GM21423 (cell line): ENCODE results near the gene UGDH.
"Not testable (repeated sequence)": the region's sequence is repeated elsewhere in the genome, so short reads cannot be mapped to it uniquely, and the experiment has no call there.

ENCODE experiments used
- ATAC-seq: cut with Tn5 transposase; IDR thresholded peaks from one replicate; pipeline ENCODE4 v1.9.1; 2021; ENCODE audit warnings: mild to moderate bottlenecking, moderate library complexity; ENCODE audit not compliant: unreplicated experiment

UGDH gene

DNA sequence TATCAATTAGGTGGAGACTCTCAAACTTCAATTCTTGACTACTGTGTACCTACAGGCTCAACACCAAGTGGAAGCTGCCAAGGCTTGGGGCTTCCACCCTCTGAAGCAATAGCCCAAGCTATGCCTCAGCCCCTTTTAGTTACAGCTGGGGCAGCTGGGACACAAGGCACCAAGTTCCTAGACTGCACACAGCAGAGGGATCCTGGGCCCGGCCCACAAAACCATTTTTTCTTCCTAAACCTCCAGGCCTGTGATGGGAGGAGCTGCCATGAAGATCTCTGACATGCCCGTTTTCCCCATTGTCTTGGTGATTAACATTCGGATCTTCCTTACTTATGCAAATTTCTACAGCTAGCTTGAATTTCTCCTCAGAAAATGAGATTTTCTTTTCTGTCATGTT is 3.4 kb upstream of the UGDH start:
- ATAC-seq: no peak

DNA sequence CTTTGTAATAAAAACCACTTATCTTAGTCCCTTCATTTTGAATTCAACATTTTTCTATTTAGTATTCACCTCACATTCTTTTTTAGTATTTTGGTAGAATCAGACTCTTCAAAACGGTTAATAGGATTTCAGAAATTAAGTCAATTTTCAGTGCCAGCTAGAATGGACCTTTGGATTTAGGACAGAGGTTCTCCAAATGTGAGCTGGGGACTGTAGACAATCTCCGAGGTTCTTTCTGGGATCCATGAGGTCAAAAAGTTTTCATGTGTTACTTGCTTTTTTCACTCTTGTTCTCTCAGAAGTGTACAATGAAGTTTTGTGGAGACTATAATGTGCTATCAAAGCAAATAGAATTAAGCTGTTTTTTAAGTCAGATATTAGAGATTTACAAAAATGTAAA is 2.3 kb upstream of the UGDH start:
- ATAC-seq: no peak

DNA sequence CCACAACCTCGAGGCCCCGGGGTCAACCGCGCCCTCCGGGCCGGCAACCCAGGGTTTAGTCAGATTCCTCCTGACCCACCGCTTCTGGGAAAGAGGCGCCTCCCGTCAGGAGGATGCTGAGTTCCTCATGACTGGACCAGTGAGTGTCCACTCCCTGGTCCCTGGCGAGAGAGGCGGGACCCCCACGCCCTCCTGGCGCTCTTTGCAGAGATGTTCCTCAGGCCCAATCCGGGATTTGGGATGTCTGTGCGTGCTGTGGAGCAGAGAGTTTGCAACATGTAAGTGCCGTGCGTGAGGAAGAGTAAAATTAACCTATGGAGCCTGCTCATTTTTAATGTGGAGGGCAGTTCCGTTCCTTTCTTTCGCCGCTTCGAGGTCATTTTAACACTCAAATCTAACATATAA is 824 bp upstream of the UGDH start:
- no peak for ATAC-seq

DNA sequence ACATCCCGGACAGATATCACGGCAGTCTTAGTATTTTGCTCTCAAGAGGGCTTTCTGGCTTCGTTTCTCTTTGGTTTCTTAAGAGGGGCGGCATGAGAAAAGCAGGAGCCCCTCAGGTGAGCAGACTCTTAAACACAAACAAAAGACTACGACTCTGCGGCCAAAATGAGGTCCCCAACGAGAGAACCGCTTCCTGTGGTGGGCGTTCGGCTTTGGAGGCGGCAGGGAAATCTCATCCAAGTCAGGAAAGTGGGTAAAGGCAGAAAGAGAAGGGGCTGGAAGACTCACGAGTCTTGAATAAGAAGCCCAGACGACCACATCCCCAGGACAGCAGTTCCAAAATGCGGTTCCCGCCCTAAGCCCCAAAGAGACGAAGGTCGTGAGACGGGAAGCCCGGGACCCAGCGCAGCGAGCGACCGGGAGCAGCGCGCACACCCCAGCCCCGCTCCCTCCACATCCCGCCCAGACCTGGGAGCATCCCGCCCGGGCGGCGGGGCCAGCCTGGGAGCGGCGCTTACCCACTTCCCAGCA is 409 bp downstream of the UGDH start:
- peak; percentile 1 for ATAC-seq

DNA sequence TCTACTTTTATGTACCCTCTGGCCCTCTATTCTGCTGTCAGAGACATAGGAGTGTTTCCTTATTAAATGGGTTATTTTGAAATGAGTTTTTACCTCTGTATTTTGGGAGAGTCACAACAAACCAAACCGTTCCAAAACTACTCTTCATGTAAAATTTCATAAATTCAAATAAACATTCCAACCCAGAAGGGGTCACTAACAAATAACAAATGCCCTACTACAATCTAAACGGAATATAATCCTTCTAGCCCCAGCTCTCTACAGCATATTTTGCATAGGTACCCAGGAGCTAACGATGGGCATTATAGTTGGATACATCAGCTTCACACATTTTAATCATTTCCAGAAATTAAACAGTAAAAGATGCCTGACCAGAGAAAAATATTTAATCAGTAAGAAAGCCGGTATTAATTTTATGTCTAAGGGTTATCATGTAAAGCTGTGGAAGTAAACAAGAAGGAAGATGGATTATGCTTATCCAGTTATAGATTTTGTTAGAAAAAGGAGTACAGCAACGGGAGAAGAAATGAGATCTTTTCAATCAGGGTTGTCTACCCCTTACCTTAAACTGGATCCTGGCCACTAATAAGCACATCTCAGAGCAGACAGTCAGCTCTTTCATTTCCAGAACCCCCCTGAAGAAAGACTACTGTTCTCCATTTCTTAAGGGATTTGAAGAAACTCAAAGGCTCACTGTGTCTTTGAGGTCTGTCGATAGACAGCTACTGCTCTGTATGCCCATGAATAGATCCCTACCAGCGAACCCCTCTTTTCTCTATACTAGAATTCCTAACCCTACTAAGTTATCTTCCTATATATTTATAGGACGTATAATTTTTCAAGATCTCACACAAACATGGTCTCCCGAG is 1.2 kb downstream of the UGDH start:
- ATAC-seq: no peak

DNA sequence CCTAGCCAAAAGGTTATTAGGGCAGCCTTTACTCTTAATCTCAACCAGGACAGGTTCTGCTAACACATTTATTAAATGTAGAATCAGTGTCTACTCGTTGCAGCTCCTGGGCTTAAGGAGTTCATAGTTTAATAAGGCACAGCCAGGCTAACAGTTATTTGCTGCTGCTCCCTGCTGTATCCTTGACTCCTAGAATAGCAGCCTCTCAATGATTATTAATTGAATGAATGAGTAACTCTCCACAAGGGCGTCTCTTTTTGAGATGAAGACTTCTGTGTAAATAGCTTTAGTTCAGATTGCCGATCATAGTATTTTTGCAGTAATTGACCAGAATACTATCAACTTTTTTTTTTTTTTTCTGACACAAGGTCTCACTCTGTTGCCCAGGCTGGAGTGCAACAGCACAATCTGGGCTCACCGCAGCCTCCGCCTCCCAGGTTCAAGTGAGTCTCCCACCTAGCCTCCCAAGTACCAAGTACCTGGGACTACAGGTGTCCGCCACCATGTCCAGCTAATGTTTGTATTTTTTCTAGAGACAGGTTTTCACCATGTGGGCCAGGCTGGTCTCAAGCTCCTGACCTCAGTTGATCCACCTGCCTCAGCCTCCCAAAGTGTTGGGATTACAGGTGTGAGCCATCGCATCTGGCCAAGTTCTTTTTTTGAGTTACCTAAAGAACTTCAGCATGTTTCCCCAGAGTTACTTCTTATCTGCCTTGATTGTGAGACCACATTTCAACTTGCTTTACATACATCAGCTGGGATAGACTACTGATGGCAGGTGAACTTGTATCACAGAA is 2.9 kb downstream of the UGDH start:
- ATAC-seq: no peak

DNA sequence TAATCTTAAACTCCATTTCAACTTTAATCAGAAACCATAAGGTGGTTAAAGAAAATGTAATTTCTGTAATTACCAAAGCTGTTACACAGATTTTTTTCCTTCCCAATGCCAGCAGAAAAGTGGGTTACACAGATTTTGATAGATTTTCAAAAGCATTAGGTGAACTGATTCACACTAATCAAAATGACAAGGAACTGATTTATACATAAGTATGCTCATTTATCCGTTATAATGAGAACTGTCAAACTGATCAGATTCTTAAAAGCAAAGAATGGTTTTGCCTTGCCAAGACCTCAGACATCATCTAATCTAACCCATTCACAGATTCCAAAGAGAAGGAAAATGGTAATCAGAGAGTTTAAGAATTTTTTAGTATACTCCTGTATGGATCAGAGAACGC is 5.2 kb downstream of the UGDH start:
- no peak for ATAC-seq

DNA sequence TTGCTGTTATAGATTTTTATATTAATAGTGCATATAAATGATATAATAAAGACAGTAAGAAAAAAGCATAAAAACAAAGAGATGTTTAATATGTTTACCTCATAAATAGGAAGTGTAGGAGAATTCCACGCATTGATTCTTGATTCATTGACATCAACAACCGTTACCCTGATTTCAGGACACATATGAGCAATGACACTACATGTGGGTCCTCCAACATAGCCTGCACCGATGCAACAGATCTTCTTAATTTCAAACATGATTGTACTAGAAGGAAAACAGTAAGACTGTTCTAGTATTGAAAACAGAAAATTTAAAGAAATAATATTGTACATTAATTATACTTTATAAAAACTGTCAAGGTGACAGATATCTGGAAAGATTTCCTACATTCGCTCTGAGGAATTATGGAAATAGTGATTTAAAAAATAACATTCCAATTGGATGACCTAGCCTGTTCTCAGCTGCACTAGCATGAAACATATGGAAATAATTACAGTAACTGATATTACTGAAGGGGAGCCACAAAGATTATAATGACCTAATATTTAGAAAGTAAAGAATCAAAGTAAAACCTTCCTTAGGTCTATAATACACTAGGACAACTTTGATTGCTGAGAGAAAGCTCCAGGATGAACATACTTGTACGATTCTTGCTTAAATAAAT is 5.9 kb downstream of the UGDH start:
- no peak for ATAC-seq

DNA sequence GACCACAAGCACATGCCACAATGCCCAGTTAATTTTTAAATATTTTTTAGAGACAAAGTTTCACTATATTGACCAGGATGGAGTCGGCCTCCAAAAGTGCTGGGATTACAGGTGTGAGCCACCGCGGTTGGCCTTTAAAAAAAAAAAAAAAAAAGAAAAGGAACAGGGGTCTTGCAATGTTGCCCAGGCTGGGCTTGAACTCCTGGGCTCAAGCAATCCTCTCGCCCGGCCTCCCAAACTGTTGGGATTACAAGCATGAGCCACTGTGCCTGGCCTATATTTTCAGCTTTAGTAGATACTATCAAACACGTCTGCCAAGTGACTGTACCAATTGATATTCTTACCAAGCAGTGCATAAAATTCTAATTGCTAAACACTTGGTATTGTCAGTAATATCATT is 8.8 kb downstream of the UGDH start:
- ATAC-seq: no peak

DNA sequence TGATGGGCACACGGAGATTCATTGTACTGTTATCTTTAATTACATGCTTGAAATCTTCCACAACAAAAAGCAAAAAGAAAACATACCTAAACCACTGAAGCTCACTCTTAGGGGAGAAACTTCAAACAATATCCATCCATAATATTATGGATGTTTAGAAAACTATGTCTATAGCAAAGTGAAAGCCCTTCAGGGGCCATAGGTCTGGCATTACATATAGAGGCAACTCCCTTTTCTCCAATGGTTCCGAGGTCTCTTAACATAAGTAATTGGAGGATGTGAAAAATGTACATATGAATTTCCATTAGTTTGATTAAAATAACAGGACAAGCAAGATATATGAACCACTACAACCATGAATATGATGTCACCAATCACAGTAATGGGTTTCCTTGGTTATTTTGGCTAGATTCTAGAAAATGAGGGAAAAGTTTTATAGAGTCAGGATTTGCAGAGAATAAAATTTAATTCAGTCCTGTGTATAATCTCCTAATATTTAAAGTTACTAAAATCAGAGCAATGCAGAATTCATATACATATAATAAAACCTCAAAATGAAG is 10.8 kb downstream of the UGDH start:
- ATAC-seq: no peak

DNA sequence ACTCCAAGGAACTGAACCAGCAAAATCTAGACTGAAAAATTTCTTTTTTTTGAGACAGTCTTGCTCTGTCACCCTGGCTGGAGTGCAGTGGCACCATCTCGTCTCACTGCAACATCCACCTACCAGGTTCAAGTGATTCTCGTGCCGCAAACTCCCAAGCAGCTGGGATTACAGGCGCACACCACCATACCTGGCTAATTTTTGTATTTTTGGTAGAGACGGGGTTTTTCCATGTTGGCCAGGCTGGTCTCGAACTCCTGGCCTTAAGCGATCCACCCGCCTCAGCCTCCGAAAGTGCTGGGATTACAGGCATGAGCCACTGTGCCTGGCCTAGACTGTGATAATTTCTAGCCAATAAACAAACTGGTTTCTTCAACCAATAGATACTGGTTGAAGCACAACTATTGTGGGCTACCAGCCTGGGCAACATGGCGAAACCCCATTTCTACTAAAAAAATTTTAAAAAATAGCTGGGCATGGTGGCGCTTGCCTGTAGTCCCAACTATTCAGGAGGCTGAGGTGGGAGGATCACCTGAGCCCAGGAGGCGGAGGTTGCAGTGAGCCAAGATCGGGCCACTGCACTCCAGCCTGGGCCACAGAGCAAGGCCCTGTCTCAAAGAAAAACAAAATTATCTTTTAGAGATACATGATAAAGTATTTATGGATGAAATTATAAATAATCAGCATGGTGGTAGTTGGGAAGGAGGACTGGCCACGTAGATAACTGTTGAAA is 11.4 kb downstream of the UGDH start:
- ATAC-seq: not testable (repeated sequence)

DNA sequence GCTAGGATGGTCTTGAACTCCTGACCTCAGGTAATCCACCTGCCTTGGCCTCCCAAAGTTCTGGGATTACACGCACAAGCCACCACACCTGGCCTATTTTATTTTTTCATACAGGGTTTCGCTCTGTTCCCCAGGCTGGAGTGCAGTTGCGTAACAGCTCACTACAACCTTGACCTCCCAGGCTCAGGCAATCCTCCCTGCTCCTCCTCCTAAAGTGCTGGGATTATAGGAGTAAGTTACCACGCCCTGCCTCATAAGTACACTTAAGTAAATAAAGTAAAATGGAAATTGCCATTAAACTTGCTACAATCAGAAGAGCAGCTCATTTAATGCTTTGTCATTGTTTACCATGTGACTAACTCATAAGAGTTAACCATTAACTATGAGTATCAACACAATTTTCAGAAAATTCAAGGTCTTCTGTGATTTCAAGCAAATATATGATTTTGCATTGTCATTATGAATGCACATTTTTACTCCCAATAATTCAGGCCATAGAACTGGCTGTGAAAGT is 12.3 kb downstream of the UGDH start:
- no peak for ATAC-seq

DNA sequence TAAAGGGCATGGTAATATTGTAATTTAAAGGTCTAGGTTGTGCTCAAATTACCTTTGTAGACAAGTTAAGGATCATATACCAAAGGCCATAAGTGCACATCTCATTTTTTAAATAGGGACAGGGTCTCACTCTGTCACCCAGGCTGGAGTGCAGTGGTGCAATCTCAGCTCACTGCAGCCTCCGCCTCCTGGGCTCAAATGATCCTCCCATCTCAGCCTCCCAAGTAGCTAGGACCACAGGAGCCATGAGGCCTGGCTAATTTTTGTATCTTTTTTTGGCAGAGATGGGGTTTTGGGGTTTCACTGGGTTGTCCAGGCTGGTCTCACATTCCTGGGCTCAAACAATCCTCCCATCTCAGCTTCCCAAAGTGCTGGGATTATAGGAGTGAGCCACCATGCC is 13.0 kb downstream of the UGDH start:
- not testable (repeated sequence) for ATAC-seq

DNA sequence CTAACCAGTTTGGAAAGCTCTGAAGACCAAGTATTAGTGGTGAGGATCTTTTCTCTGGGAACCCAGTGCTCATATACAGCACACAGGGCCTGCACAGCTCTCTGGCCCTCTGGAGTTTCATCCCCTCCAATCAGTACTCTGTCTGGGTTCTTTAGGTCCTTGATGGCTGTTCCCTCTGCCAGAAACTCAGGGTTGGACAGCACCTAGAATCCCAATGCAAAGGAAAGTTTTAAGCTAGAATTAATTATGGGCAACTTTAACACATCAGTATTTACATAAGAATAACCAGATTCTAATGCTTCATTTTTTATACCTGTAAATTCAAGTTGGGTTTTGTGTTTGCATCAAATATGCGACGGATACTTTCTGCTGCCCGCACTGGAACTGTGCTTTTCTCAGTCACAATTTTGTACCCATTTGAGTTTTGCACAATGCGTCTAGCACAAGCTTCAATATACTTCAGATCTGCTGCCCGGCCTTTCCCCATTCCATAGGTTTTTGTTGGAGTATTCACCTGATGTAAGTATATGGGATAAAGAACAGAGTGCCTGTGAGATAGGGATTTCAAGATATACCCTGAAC is 16.8 kb downstream of the UGDH start:
- ATAC-seq: no peak

DNA sequence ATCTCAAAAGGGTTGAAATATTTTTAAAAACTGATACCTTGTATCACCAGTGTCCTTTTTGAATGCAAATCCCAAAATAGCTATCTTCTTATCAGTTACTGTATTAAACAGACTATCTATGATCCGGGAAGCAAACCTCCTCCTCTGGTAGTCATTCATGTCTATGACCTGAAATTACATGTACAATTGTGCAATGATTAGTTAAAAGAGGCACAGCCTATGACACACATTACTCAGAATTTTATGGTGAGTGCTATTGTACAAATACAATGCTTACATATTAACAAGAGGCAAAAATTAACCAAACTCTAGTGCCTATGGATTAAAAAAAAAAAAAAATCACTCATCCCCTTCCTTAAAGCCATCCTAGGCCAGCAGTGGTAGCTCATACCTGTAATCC is 21.7 kb downstream of the UGDH start:
- ATAC-seq: no peak

DNA sequence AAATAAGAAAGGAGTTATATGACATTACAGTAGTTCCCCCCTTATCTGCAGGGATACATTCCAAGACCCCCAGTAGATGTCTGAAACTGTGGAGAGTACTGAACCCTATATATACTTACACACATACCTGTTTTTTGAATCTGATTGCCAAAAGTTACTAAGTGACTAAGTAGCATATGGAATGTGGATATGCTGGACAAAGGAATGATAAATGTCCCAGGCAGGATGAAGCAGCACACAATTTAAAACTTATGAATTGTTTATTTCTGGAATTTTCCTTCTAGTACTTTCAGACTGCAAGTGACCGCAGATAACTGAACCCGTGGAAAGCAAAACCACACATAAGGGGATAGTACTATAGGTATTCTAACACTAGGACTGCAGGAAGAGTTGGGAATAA is 22.7 kb downstream of the UGDH start:
- ATAC-seq: no peak

DNA sequence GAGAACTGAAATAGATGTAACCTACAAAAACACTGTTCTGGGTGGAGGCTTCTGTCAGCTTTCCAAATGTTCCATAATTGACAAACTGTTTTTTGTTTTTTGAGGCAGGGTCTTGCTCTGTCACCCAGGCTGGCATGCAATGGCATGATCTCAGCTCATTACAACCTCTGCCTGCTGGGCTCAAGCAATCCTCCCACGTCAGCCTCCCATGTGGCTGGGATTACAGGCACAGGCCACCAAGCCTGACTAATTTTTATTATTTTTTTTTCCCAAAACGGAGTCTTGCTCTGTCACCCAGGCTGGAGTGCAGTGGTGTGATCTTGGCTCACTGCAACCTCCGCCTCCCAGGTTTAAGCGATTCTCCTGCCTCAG is 24.6 kb downstream of the UGDH start:
- ATAC-seq: not testable (repeated sequence)

DNA sequence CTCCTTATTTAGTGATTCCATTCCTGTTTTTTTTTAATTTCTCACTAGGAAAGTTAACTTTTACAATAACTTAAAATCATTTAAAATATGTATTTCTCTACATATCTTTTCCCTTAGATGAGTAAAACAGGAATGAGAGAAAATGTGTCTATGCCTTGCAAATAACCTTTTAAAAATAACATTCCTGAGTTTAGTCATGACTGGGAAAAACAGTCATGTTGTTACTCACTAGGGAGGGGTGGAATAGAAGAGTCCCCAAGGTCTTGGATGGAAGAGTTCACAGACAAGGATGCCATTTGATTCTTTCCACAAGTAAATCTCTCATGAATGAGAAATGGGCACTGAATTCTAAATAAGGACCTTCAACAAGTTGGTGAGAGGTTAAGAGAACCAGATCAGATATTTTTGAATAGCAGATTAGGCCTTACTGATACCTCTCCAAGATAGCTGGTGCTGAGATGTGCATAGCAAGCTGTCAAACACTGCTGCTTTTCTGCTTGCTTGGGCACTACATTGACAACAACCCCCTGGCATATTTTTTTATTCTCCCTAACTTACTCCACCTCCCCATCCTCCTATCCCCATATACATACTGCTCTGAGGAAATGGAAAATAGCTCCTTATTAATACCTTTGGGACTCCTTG is 25.1 kb downstream of the UGDH start:
- ATAC-seq: no peak

DNA sequence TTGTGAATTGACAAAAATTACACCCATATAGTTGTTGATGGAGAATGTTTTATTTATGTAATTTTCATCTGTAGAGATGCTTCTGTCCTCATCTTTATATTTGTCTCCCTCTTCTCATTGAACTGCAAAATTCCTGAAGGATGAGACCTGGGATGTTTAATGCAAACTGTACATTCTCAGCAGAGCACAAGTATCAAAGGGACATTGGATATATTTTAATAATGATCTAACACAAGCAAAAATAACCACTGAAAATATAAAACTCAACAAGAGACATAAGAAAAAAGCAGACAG is 28.6 kb downstream of the UGDH start:
- ATAC-seq: no peak
